Activated CD8-positive, alpha-beta memory T cell treated with anti-CD3 and anti-CD28 coated beads for 36 hours (primary cell): Measurements from ENCODE around the gene IRF2BPL. TPM values are rescaled to one million over a fixed set of nuclear protein-coding genes. Genes with fewer than 3 reads are reported as not detected.

Source experiments
- CTCF ChIA-PET: fragments of 350-600 bp; sonication (Branson Sonifier 250); formaldehyde crosslinking; loops from one replicate; lab custom pipeline; 2021; ENCODE audit warnings: antibody characterized with exemption; lab: Charles Lee
- POLR2A ChIA-PET: fragments of 350-600 bp; sonication (Branson Sonifier 250); formaldehyde crosslinking; loops from one replicate; lab custom pipeline; 2021; ENCODE audit warnings: antibody characterized with exemption; lab: Charles Lee
- total RNA-seq, 2 experiments: library from RNA; stranded (reverse); gene quantifications; one replicate each; pipeline ENCODE4 v1.2.3, GENCODE V29; 2021

Gene IRF2BPL
- total RNA-seq, 2 experiments from 2014 or later, result 27.0 to 27.2 TPM

- CTCF ChIA-PET, result interaction anchor here (1.1 to 1.3 kb wide), 4 partner anchors 10 to 114 kb away, joined by 3 to 8 read pairs (median 3); no protein-coding TSS in a partner anchor
Observed at GRCh38 chr14:77026930-77027537, 1.5 kb downstream of the IRF2BPL start.

GRCh38 chr14:77026166-77026929 lies 2.2 kb downstream of the IRF2BPL start:
- POLR2A ChIA-PET, result interaction anchor here (1.0 to 2.8 kb wide), 3 partner anchors 16 to 71 kb away, joined by 3 to 19 read pairs (median 8); no protein-coding TSS in a partner anchor
- CTCF ChIA-PET, result interaction anchor here (1.3 to 3.2 kb wide), 3 partner anchors 10 to 114 kb away, joined by 3 to 14 read pairs (median 3); no protein-coding TSS in a partner anchor

More at GRCh38 chr14:77026930-77027537, 1.5 kb downstream of the IRF2BPL start:
- POLR2A ChIA-PET, result interaction anchor here (1.0 to 2.8 kb wide), 6 partner anchors 13 to 71 kb away, joined by 3 to 19 read pairs (median 8); no protein-coding TSS in a partner anchor

- CTCF ChIA-PET, result interaction anchor here (1.2 to 3.2 kb wide), 4 partner anchors 9 to 113 kb away, joined by 3 to 14 read pairs (median 3); no protein-coding TSS in a partner anchor
- POLR2A ChIA-PET, result interaction anchor here (1.0 to 2.8 kb wide), 3 partner anchors 14 to 64 kb away, joined by 3 to 19 read pairs (median 4); no protein-coding TSS in a partner anchor
Observed at GRCh38 chr14:77025744-77026165, 2.8 kb downstream of the IRF2BPL start.

- ChIA-PET POLR2A (interaction anchor here (0.7 to 1.3 kb wide), 3 partner anchors 16 to 434 kb away, joined by 3 to 8 read pairs (median 4); no protein-coding TSS in a partner anchor), CTCF (interaction anchor here (0.6 to 3.2 kb wide), 9 partner anchors 14 to 151 kb away, joined by 3 to 14 read pairs (median 3); no protein-coding TSS in a partner anchor)
Observed at GRCh38 chr14:77024171-77024691, 4.3 kb downstream of the IRF2BPL start.

- CTCF ChIA-PET, result interaction anchor here (0.6 to 3.2 kb wide), 6 partner anchors 30 to 151 kb away, joined by 3 to 14 read pairs (median 4); no protein-coding TSS in a partner anchor
- POLR2A ChIA-PET, result interaction anchor here (0.8 kb wide), 1 partner anchor 70 kb away, joined by 3 read pairs; no protein-coding TSS in a partner anchor
Observed at GRCh38 chr14:77023001-77023996, 5.2 kb downstream of the IRF2BPL start.

- ChIA-PET CTCF (interaction anchor here (1.0 to 1.3 kb wide), 2 partner anchors 43 to 60 kb away, joined by 3 to 5 read pairs; no protein-coding TSS in a partner anchor), POLR2A (interaction anchor here (0.6 kb wide), 1 partner anchor 1471 kb away, joined by 3 read pairs; no protein-coding TSS in a partner anchor)
Observed at GRCh38 chr14:77022236-77022852, 6.2 kb downstream of the IRF2BPL start.

- ChIA-PET CTCF (interaction anchor here (0.6 to 1.0 kb wide), 2 partner anchors 42 to 45 kb away, joined by 3 to 5 read pairs; no protein-coding TSS in a partner anchor), POLR2A (interaction anchor here (0.6 kb wide), 1 partner anchor 1470 kb away, joined by 3 read pairs; no protein-coding TSS in a partner anchor)
Observed at GRCh38 chr14:77021424-77021823, 7.1 kb downstream of the IRF2BPL start.

GRCh38 chr14:77018785-77019184 lies 9.7 kb downstream of the IRF2BPL start:
- CTCF ChIA-PET, result interaction anchor here (0.5 to 0.7 kb wide), 2 partner anchors 51 to 52 kb away, joined by 3 to 5 read pairs; no protein-coding TSS in a partner anchor
- POLR2A ChIA-PET, result no interaction called here

- POLR2A ChIA-PET, result no interaction called here
- CTCF ChIA-PET, result interaction anchor here (0.7 kb wide), 1 partner anchor 22 kb away, joined by 3 read pairs; no protein-coding TSS in a partner anchor
Observed at GRCh38 chr14:77017666-77018065, 10.8 kb downstream of the IRF2BPL start.

- ChIA-PET POLR2A (no interaction called here), CTCF (no interaction called here)
Observed at GRCh38 chr14:77014734-77015133, 13.8 kb downstream of the IRF2BPL start.

- POLR2A ChIA-PET, result no interaction called here
Observed at GRCh38 chr14:77014004-77014604, 14.4 kb downstream of the IRF2BPL start.

GRCh38 chr14:77012193-77012765 lies 16.2 kb downstream of the IRF2BPL start:
- POLR2A ChIA-PET, result no interaction called here
- CTCF ChIA-PET, result no interaction called here

More at GRCh38 chr14:77014004-77014604, 14.4 kb downstream of the IRF2BPL start:
- CTCF ChIA-PET, result interaction anchor here (0.8 kb wide), 1 partner anchor 140 kb away, joined by 3 read pairs; no protein-coding TSS in a partner anchor

GRCh38 chr14:77011245-77011644 lies 17.3 kb downstream of the IRF2BPL start:
- POLR2A ChIA-PET, result interaction anchor here (0.6 kb wide), 1 partner anchor 408 kb away, joined by 11 read pairs; no protein-coding TSS in a partner anchor
- CTCF ChIA-PET, result no interaction called here

- ChIA-PET CTCF (interaction anchor here (1.1 to 1.2 kb wide), 2 partner anchors 62 to 96 kb away, joined by 3 to 4 read pairs; no protein-coding TSS in a partner anchor), POLR2A (no interaction called here)
Observed at GRCh38 chr14:77009014-77009413, 19.5 kb downstream of the IRF2BPL start.

- ChIA-PET CTCF (interaction anchor here (0.6 to 1.2 kb wide), 2 partner anchors 28 to 62 kb away, joined by 3 to 4 read pairs; no protein-coding TSS in a partner anchor), POLR2A (no interaction called here)
Observed at GRCh38 chr14:77008541-77008940, 20.0 kb downstream of the IRF2BPL start.

- CTCF ChIA-PET, result interaction anchor here (0.6 kb wide), 1 partner anchor 27 kb away, joined by 3 read pairs; no protein-coding TSS in a partner anchor
- POLR2A ChIA-PET, result no interaction called here
Observed at GRCh38 chr14:77007975-77008421, 20.5 kb downstream of the IRF2BPL start.
